Cardiac fibroblast (primary cell): ENCODE measurements around the gene SLC35F3.

Source experiments
- DNase-seq, 2 donors: peaks; one replicate each; pipeline versions ENCODE4 v3.0.0 to v3.0.0-alpha.2; 2010; ENCODE audit warnings: low read depth in 2 of 2
- H3K4me3 ChIP-seq, 2 donors: replicated peaks in 1 of 2; 1 replicate in 1 of 2; 2 replicates in 1 of 2; pipeline ENCODE4 v1.5.1; 2011; ENCODE audit warnings: low read depth in 2 of 2, low read length in 2 of 2, mild to moderate bottlenecking in 2 of 2, moderate library complexity in 1 of 2
- CTCF ChIP-seq: IDR thresholded peaks from one replicate; pipeline ENCODE4 v1.5.1; 2011; ENCODE audit warnings: low read depth, mild to moderate bottlenecking, low read length, inconsistent platforms

The SLC35F3 gene

GRCh38 chr1:234040446-234041317 is 136.2 kb downstream of the SLC35F3 start:
- no peak for TF ChIP-seq CTCF
- no peak overlapping the region for H3K4me3 ChIP-seq
- no peak for DNase-seq

- TF ChIP-seq CTCF, result no peak
- no peak for DNase-seq
- H3K4me3 ChIP-seq, result no peak overlapping the region
Observed at GRCh38 chr1:234044079-234044478, 139.6 kb downstream of the SLC35F3 start.

- TF ChIP-seq CTCF, result no peak
- no peak for DNase-seq
- no peak overlapping the region for H3K4me3 ChIP-seq
Observed at GRCh38 chr1:234047123-234047522, 142.6 kb downstream of the SLC35F3 start.

- H3K4me3 ChIP-seq, result no peak overlapping the region
- DNase-seq, result no peak
- TF ChIP-seq CTCF, result no peak
Observed at GRCh38 chr1:234062166-234062565, 157.7 kb downstream of the SLC35F3 start.

- TF ChIP-seq CTCF, result peak; percentile 75
- DNase-seq, result peak; percentile 61 to 67
- no peak overlapping the region for H3K4me3 ChIP-seq
Observed at GRCh38 chr1:234065794-234066447, 161.4 kb downstream of the SLC35F3 start.

- no peak for TF ChIP-seq CTCF
- no peak overlapping the region for H3K4me3 ChIP-seq
- no peak for DNase-seq
Observed at GRCh38 chr1:234067581-234068337, 163.3 kb downstream of the SLC35F3 start.
